ENCODE data around the gene OR51B4. TPM values are rescaled to one million over a fixed set of nuclear protein-coding genes. Genes with fewer than 3 reads are reported as not detected.
"Not testable (repeated sequence)": the region's sequence is repeated elsewhere in the genome, so short reads cannot be mapped to it uniquely, and the experiment has no call there.

OR51B4 gene
- total and polyA plus RNA-seq, 2 donors (not counting 3 experiments of a cell fraction or from before 2014, with no cell fraction given) = 0.08 TPM; not detected in 1

- H4K20me1 ChIP-seq (replicated peaks; ENCODE audit: control insufficient read depth, extremely low read depth, insufficient read depth, low read length); BruUV-seq (replicated peaks); H3K27me3 ChIP-seq (ENCODE audit: control insufficient read depth in 2 of 2, insufficient read depth in 2 of 2, low read length in 2 of 2); H3K9me1 ChIP-seq (replicated peaks; ENCODE audit: control insufficient read depth, extremely low read depth, insufficient read depth, low read length); H3K4me2 ChIP-seq (ENCODE audit: insufficient read depth, low read length); CTCF ChIA-PET; intact Hi-C loops (cut with micrococcal nuclease); dilution Hi-C loops (cut with MboI; ENCODE audit: extremely low pct_ligation_motif_present, low sequenced_read_pairs); DNase-seq (ENCODE audit: low read depth, low spot score); H3K9me3 ChIP-seq (replicated peaks; ENCODE audit: control insufficient read depth, insufficient read depth, low read length); H3K79me2 ChIP-seq (ENCODE audit: control insufficient read depth, insufficient read depth, low read length); H3K4me3 ChIP-seq (replicated peaks in 1 of 3; ENCODE audit: insufficient read depth in 1 of 3, low read depth in 1 of 3, low read length in 3 of 3); H3K4me1 ChIP-seq (ENCODE audit: control insufficient read depth, extremely low read depth, insufficient read depth, low read length); POLR2A ChIA-PET; H2AFZ ChIP-seq (ENCODE audit: low read depth, low read length); H3K36me3 ChIP-seq (ENCODE audit: control insufficient read depth in 2 of 2, extremely low read depth in 1 of 2, insufficient read depth in 2 of 2, low read length in 2 of 2); H3K27ac ChIP-seq (ENCODE audit: insufficient read depth, low read depth, low read length); FAIRE-seq; H3K9ac ChIP-seq (replicated peaks; ENCODE audit: extremely low read depth, insufficient read depth, low read length): not testable (repeated sequence)
These were observed 11.7 kb upstream of the OR51B4 start for GRCh38 chr11:5313326-5314023.

- H3K79me2 ChIP-seq (ENCODE audit: control insufficient read depth, insufficient read depth, low read length) = no peaks in the 10 kb centered on the region
- intact Hi-C loops (cut with micrococcal nuclease) = no loop called here
- H3K36me3 ChIP-seq (ENCODE audit: control insufficient read depth in 2 of 2, extremely low read depth in 1 of 2, insufficient read depth in 2 of 2, low read length in 2 of 2) = no peaks in the 10 kb centered on the region
- no peak overlapping the region for H3K4me3 ChIP-seq (replicated peaks in 1 of 3; ENCODE audit: insufficient read depth in 1 of 3, low read depth in 1 of 3, low read length in 3 of 3)
- H3K9me1 ChIP-seq (replicated peaks; ENCODE audit: control insufficient read depth, extremely low read depth, insufficient read depth, low read length) = no peaks in the 10 kb centered on the region
- DNase-seq (ENCODE audit: low read depth, low spot score) = no peak
- no peak overlapping the region for H3K9ac ChIP-seq (replicated peaks; ENCODE audit: extremely low read depth, insufficient read depth, low read length)
- H4K20me1 ChIP-seq (replicated peaks; ENCODE audit: control insufficient read depth, extremely low read depth, insufficient read depth, low read length) = no peaks in the 10 kb centered on the region
- no peaks in the 10 kb centered on the region for H3K27me3 ChIP-seq (ENCODE audit: control insufficient read depth in 2 of 2, insufficient read depth in 2 of 2, low read length in 2 of 2)
- no peaks in the 10 kb centered on the region for H3K9me3 ChIP-seq (replicated peaks; ENCODE audit: control insufficient read depth, insufficient read depth, low read length)
- dilution Hi-C loops (cut with MboI; ENCODE audit: extremely low pct_ligation_motif_present, low sequenced_read_pairs) = no loop called here
- no peak overlapping the region for H2AFZ ChIP-seq (ENCODE audit: low read depth, low read length)
- no peaks in the 10 kb centered on the region for H3K4me1 ChIP-seq (ENCODE audit: control insufficient read depth, extremely low read depth, insufficient read depth, low read length)
- H3K4me2 ChIP-seq (ENCODE audit: insufficient read depth, low read length) = no peak overlapping the region
- H3K27ac ChIP-seq (ENCODE audit: insufficient read depth, low read depth, low read length) = no peak overlapping the region
- ChIA-PET CTCF (no interaction called here), POLR2A (no interaction called here)
- BruUV-seq (replicated peaks) = no TSS peak
- no peak for TF ChIP-seq JUN (IDR thresholded peaks at IDR 0.05; ENCODE audit: borderline replicate concordance, insufficient read depth, insufficient read length, low read depth)
- no peak for TF ChIP-seq MAX (IDR thresholded peaks at IDR 0.05; ENCODE audit: insufficient read depth, insufficient read length)
- no peak for TF ChIP-seq GATA2 (IDR thresholded peaks at IDR 0.05; ENCODE audit: insufficient read depth, insufficient read length, low read depth, low read length)
- TF ChIP-seq CTCF (IDR thresholded peaks at IDR 0.05; ENCODE audit: extremely low read depth in 1 of 2, insufficient read depth in 1 of 2, low read depth in 1 of 2, low read length in 2 of 2) = no peak
- no peak for TF ChIP-seq POLR2AphosphoS5 (IDR thresholded peaks at IDR 0.05; ENCODE audit: insufficient read depth, low read depth, low read length)
- no peak for TF ChIP-seq POLR2A (IDR thresholded peaks at IDR 0.05; ENCODE audit: low read depth, low read length)
- FAIRE-seq = no peak
These were observed 8.7 kb upstream of the OR51B4 start for GRCh38 chr11:5310423-5310822.
